Measurements from ENCODE around the gene IFT74. TPM values are rescaled to one million over a fixed set of nuclear protein-coding genes. Genes with fewer than 3 reads are reported as not detected.

IFT74 gene
- total RNA-seq, 1 experiment from 2014 or later, result 6.0 TPM

- Histone ChIP-seq H3K4me3 (ENCODE audit: low read depth in 2 of 2, low read length in 2 of 2) (no peak overlapping the region), H3K9me3 (ENCODE audit: control insufficient read depth, insufficient read depth, low read depth, low read length) (no peaks in the 10 kb centered on the region), H3K27ac (ENCODE audit: low read length) (no peak overlapping the region), H3K27me3 (ENCODE audit: control insufficient read depth, insufficient read depth, low read length) (no peaks in the 10 kb centered on the region), H3K36me3 (ENCODE audit: control insufficient read depth, insufficient read depth, low read length) (no peaks in the 10 kb centered on the region; the same call in 1 of the 2 replicates), H3K4me1 (ENCODE audit: control insufficient read depth, insufficient read depth, low read length) (no peaks in the 10 kb centered on the region)
- BruUV-seq (replicated peaks), result no TSS peak
- ATAC-seq (no peak), DNase-seq (ENCODE audit: low read depth, low spot score) (no peak)
- CTCF ChIA-PET, result no interaction called here
- intact Hi-C loops (cut with micrococcal nuclease; ENCODE audit: unreplicated experiment) (no loop called here), in situ Hi-C loops (cut with HindIII; ENCODE audit: low pct_unique_long_range_greater_than_20kb, low sequenced_read_pairs) (no loop called here)
- POLR2A ChIA-PET, result interaction anchor here (1.3 kb wide), 1 partner anchor 16 kb away, joined by 3 read pairs; no protein-coding TSS in a partner anchor
- TF ChIP-seq TCF7L2 (IDR thresholded peaks at IDR 0.05; ENCODE audit: low read depth, low read length) (no peak), POLR2AphosphoS5 (IDR thresholded peaks at IDR 0.05; ENCODE audit: low read depth, low read length) (no peak), SIN3A (IDR thresholded peaks at IDR 0.05; ENCODE audit: borderline replicate concordance, insufficient read depth, low read depth, low read length) (no peak), REST (IDR thresholded peaks at IDR 0.05; ENCODE audit: insufficient read depth in 1 of 2, low read depth in 2 of 2, low read length in 1 of 2) (no peak)
- TF ChIP-seq, protein P1, sequence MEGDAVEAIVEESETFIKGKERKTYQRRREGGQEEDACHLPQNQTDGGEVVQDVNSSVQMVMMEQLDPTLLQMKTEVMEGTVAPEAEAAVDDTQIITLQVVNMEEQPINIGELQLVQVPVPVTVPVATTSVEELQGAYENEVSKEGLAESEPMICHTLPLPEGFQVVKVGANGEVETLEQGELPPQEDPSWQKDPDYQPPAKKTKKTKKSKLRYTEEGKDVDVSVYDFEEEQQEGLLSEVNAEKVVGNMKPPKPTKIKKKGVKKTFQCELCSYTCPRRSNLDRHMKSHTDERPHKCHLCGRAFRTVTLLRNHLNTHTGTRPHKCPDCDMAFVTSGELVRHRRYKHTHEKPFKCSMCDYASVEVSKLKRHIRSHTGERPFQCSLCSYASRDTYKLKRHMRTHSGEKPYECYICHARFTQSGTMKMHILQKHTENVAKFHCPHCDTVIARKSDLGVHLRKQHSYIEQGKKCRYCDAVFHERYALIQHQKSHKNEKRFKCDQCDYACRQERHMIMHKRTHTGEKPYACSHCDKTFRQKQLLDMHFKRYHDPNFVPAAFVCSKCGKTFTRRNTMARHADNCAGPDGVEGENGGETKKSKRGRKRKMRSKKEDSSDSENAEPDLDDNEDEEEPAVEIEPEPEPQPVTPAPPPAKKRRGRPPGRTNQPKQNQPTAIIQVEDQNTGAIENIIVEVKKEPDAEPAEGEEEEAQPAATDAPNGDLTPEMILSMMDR (IDR thresholded peaks at IDR 0.05), result no peak
Measured at GRCh38 chr9:26919698-26920097, 36.5 kb upstream of the IFT74 start.

DNA sequence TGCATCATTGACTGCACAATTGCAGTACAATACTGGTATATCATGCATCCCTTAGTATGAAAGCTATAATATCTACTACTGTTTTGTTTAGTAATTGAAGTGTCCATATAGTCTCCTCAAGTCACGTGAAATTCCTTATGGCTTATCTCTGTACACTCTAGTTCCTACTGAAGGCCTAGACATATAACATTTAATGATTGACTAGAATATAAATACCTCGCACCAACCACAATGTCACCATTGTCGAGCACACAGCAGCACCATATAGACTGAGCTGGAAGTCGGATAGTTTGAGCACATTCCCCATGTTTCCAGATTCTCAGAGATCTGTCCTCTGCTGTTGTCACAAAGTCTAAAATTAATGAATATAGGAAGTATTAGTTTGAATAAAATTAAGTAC is 30.6 kb upstream of the IFT74 start:
- Histone ChIP-seq H3K27ac (ENCODE audit: low read length) (no peak overlapping the region), H3K36me3 (ENCODE audit: control insufficient read depth, insufficient read depth, low read length) (no peaks in the 10 kb centered on the region; the same call in 1 of the 2 replicates), H3K27me3 (ENCODE audit: control insufficient read depth, insufficient read depth, low read length) (no peaks in the 10 kb centered on the region), H3K9me3 (ENCODE audit: control insufficient read depth, insufficient read depth, low read depth, low read length) (no peaks in the 10 kb centered on the region), H3K4me1 (ENCODE audit: control insufficient read depth, insufficient read depth, low read length) (no peaks in the 10 kb centered on the region), H3K4me3 (ENCODE audit: low read depth in 2 of 2, low read length in 2 of 2) (no peak overlapping the region)
- DNase-seq (ENCODE audit: low read depth, low spot score) (no peak), ATAC-seq (no peak)
- ChIA-PET POLR2A (no interaction called here), CTCF (no interaction called here)
- in situ Hi-C loops (cut with HindIII; ENCODE audit: low pct_unique_long_range_greater_than_20kb, low sequenced_read_pairs) (no loop called here), intact Hi-C loops (cut with micrococcal nuclease; ENCODE audit: unreplicated experiment) (no loop called here)
- BruUV-seq (replicated peaks), result no TSS peak
- TF ChIP-seq POLR2AphosphoS5 (IDR thresholded peaks at IDR 0.05; ENCODE audit: low read depth, low read length) (no peak), SIN3A (IDR thresholded peaks at IDR 0.05; ENCODE audit: borderline replicate concordance, insufficient read depth, low read depth, low read length) (no peak), REST (IDR thresholded peaks at IDR 0.05; ENCODE audit: insufficient read depth in 1 of 2, low read depth in 2 of 2, low read length in 1 of 2) (no peak), TCF7L2 (IDR thresholded peaks at IDR 0.05; ENCODE audit: low read depth, low read length) (no peak)
- TF ChIP-seq, protein P1 (IDR thresholded peaks at IDR 0.05), result no peak
